AG08395 (cell line): Measurements from ENCODE around the gene ACOT4.
"Not testable (repeated sequence)": the region's sequence is repeated elsewhere in the genome, so short reads cannot be mapped to it uniquely, and the experiment has no call there.

Experiments
- DNase-seq: peaks from one replicate; pipeline ENCODE4 v3.0.0; 2012; ENCODE audit warnings: mixed read lengths, low spot score

Gene ACOT4

GRCh38 chr14:73633116-73634010 is 41.7 kb downstream of the ACOT4 start:
- peak; percentile 67 for DNase-seq

DNA sequence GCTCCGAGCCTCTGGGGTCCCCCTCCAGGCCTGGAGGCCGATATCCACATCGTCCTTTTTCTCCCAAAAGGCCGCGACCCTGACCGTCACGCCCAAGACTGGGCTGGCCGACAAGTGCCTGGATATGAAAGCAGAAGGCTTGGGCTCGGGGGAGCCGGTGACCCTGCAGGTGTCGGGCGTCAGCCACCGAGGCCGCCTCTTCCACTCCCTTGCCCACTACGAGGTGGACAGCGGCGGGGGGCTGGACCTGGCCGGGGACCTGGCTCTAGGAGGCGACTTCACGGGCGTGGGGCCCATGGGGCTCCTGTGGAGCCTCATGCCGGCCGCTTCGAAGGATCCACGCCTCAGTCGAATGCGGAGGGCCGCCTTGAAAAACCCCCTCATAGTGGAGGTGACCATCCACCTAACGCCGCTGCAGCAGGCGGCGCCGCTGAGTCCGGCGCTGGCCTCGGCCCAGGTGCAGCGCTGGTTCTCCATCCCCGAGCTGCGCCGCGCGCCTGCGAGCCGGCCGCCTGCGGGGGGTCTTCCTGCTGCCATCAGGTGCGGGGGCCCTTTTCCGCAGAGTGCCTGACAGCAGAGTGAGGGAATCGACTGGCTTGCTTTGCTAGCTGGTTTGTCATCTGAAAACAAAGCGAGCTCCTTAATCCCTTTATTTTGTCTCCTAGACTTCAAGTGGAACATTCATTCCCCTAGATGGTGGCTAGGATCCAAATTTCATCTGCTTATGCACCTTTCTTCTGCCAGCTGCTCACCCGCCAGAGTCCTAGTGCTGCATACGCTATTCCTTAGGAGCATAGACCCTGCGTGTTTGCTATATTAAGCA is 42.5 kb downstream of the ACOT4 start:
- no peak for DNase-seq

DNA sequence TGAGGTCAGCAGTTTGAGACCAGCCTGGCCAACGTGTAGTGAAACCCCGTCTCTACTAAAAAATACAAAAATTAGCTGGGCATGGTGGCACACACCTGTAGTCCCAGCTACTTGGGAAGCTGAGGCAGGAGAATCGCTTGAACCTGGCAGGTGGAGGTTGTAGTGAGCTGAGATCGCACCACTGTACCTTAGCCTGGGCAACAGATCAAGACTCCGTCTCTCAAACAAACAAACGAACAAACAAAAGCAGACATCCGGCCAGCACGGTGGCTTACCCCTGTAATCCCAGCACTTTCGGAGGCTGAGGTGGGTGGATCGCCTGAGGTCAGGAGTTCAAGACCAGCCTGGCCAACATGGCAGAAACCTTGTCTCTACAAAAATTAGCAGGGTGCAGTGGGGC is 44.7 kb downstream of the ACOT4 start:
- not testable (repeated sequence) for DNase-seq

DNA sequence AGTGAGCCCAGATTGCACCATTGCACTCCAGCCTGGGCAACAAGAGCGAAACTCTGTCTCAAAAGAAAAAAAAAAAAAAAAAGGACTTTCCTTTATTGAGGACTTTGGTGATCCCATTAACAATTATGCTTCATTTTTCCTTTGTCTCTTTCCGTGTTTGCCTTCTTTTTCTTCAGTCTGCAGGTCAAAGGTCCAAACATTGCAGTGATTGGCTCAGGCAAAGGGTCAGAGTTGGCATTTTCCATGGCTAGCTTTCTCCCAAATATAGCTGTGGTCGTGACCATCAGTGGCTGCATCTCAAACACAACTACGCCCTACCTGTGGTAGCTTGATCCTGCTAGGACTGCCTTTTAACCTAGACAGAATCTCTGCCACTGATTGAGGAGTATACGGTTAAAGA is 46.2 kb downstream of the ACOT4 start:
- DNase-seq: no peak

- no peak for DNase-seq
These were observed 49.2 kb downstream of the ACOT4 start for GRCh38 chr14:73640796-73641365.

DNA sequence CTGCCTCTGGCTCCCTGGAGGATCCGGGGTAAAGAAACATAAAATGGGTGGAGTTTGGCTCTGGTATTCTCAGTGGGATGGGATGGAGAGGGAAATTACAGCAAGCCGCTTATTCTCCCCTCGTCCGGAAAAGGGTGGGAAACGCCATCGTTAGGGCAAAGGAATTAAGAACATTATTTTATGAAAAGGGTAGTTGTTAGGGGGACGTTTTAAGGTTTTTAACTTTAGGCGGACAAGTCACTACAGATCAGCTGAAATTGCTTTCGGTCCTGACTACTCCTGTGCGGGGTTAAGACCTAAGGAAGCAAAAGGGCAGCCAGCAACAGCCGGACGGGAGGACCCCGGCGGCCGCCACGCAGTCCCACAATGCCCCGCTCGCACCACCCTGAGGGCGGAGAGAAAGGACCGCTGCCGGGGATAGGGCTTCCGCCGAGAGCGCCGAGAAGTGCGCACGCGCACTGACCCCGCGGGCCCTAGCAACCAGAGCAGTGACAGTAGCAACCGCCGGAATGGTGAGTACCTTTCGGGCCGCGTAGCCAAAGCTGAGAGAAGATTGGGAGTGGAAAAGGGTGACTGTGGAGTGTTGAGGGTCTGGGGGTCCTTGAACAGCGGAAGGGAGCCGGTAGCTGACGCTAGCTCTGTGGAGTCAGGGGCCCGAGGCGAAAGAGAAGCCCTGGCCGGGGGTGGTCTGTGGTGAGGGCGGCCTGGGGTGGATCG is 53.0 kb downstream of the ACOT4 start, which contains the start of gene DNAL1:
TSS of gene DNAL1 (plus strand) at position 456 of the 717 bp plus-strand sequence. CDS start at position 510, 54 bp downstream.
- peak; percentile 98 for DNase-seq

DNA sequence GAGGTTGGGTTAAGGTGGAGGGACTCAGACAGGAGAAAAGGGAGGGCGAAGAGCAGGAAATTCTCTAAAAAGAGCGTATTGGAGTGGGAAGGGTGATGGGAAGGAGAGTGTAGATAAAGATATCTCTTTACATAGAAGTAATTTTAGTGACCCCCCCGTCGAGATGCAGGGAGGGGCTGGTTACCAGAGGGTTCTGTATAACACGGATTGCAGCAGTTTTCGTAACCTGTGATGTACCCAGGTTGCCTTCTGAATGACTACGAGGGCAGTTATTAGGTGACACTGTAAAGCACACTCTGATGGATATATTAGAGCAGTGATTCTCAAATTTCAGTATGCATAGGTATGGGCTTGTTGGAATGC is 53.6 kb downstream of the ACOT4 start:
- no peak for DNase-seq
